CMK (cell line): ENCODE results near the gene SNED1.

Experiments used
- DNase-seq: peaks from one replicate; pipeline ENCODE4 v3.0.0-alpha.2; 2010; ENCODE audit warnings: low read depth

SNED1 gene

GRCh38 chr2:240992572-240993291 is 5.7 kb upstream of the SNED1 start:
- no peak for DNase-seq

DNA sequence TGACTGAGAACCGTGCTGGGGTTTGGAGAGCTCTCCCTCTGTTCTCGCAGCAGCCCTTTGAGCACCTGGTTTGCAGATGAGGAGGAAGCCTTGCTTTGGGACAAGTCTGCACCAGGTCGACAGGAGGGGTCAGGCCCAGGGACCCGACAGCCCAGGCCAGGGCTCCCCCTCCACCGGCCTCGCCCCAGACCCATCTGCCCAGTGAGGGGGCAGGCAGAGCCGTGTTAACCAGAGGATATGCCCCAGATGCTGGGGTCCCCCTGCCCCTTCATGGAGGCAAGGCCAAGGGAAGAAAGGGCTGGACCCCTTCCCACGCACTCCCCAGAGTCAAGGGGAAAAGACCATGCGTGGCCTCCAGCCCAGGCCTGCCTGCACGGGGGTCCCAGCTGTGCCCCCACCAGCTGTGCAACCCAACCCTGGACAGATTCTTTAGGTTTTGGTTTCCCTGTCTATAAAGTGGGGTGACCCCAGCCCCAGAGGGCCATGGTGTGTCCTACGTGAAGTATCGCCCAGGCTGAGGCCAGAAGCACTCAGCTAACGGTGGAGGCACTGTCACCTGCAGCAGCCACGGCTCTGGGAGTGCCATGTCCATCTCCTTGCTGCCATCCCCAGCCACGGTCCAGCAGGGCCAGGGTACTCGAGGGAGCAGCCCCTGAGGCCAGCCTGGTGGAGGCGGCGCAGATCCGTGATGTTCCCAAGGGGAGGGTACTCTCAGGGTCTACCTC is 4.8 kb upstream of the SNED1 start:
- DNase-seq: no peak

- no peak for DNase-seq
Measured at GRCh38 chr2:240994171-240994896, 4.1 kb upstream of the SNED1 start.

GRCh38 chr2:240995041-240996021 is 3.1 kb upstream of the SNED1 start:
- no peak for DNase-seq

DNA sequence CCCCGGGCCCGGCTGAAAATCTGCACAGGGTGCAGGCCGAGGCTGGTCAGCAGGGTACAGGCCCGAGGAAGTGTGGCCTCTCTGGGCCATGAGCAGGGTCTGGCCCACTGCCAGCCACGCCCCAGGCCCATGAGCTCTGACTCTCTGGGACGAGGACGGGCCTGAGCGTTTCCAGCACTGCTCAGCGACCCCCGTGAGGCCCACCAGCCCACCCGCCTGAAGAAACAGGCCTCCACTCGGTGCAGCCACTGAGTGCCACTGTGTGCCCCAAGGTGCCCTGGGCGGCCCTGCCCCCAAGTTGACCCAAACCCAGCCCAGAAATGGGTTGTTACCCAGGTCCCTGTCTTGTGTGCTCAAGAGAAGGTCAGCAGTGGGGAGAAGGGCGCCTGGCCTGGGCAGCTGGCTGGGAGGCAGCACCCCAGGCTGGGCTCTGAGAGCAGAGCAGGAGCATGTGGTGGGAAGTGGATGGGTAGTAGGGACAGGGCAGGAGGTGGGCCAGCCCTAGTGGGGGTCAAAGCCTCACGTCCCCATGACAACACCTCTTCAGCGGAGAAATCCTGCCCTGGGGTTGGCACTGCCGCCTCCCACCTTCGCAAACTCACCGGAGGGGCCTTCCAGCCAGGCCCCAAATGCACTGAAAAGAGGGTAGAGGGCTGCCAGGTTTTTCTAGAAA is 2.1 kb upstream of the SNED1 start:
- no peak for DNase-seq

DNA sequence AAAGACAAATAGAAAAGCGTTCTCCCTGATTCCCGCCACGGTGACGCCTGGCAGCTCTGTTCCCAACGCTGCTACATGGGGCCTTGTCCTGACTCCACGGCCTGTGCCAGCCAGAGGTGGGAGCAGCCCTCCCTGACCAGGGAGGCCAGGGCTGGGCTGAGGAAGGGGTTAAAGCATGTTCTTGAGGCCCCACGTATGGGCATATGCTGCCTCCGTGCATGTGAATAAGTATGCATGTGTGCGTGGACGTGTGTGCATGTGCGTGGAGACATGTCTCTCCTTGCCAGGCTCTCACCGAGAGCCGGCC is 1.6 kb upstream of the SNED1 start:
- no peak for DNase-seq

DNA sequence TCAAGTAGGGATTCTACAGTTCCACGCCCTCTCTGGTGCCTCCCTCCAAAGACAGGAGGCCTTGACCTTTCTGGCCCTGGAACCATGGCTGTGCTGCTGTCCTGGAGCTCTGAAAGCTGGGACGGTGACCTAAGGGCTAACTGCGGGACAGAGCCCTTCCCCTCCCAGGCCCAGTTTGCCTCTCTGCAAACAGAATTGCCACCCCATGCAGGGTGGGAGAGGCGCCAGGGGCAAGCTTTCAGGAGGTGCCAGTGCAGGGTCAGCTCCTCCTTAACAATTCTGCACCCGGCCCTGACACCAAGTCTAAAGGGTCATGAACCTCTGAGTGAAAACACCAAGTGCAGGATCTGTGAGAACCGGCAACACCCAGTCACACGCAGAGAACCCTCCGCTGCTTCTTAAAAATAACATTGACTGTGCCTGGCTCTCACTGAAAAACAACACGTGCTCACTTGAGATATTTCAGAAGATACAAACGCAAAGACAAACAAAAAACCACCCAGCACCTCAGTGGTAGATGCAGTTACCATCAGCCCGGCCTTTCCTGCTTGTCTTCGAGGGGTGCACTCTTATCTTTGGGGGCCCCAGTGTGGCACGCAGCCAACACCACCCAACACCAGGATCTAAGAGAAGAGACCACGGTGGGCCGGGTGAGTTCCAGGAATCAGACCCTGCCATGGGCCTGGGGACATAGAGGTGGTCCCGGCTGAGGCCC is 1.1 kb upstream of the SNED1 start:
- DNase-seq: no peak

DNA sequence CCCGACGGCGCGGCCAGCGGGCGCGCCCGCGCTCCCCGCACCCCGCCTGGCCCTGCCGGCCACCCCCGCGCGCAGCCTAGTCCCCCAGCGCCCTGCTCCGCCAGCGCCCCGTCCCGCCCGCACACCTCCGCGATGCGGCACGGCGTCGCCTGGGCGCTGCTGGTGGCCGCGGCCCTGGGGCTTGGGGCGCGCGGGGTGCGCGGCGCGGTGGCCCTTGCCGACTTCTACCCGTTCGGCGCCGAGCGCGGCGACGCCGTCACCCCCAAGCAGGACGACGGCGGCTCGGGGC is 232 bp downstream of the SNED1 start:
- no peak for DNase-seq

- DNase-seq: no peak
Measured at GRCh38 chr2:240998995-240999791, 775 bp downstream of the SNED1 start.

GRCh38 chr2:240999873-241000541 is 1.6 kb downstream of the SNED1 start:
- no peak for DNase-seq

GRCh38 chr2:241000831-241001321 is 2.5 kb downstream of the SNED1 start:
- DNase-seq: no peak

- DNase-seq: no peak
Measured at GRCh38 chr2:241001413-241002274, 3.2 kb downstream of the SNED1 start.

DNA sequence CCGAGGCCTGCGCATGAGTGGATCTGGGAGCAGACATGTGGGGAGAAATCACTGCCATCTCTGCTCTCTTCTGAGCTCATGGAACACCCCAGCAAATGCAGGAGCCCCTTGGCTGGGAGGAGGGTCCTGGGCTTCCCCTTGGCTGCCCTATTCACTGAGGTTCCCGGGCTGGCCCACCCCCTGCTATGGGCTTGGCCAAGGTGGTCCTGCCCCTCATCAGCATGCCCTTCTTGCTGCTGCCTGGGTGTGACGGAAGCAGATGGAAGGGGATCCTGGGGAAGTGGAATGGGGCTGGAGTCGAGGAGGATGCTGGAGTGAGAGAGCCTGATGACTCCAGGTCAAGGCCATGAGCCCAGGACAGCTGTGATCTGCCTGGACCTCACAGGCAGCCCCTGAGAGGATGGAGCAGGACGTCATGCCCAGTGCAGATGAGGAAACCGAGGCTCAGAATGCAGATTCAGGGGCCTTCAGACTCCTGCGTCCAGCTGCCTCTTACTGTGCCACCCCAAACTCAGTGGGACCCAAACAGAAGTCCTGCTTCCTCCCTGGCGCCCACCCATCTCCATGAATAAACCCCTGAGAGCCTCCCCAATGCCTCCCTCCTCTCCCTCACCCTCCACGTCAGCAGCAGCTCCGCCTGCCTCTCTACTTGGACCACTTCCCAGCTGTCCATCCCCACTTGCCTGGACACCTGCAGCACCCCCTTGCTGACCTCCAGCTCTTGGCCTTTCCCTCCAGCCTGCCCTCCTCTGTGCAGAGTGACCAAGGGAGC is 4.0 kb downstream of the SNED1 start:
- DNase-seq: no peak

GRCh38 chr2:241003047-241003360 is 4.6 kb downstream of the SNED1 start:
- no peak for DNase-seq

DNA sequence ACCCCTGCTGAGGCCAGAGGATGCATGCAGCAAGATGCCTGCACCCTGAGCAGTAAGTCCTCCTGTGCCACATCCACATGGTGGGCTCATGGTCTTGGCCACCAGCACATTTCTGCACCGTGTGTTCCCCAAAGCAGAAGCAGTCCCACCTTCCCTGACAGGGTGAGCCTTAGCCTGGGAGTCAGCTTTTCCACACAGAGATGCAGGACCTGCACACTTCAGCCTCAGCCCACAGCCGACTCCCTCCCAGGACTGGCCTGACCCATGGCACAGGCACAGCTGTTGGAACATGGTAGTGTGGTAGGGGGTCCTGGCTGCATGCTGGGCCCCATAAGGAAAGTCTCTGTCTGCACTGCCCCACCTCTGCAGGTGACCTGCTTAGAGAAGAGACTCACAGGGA is 5.0 kb downstream of the SNED1 start:
- no peak for DNase-seq

DNA sequence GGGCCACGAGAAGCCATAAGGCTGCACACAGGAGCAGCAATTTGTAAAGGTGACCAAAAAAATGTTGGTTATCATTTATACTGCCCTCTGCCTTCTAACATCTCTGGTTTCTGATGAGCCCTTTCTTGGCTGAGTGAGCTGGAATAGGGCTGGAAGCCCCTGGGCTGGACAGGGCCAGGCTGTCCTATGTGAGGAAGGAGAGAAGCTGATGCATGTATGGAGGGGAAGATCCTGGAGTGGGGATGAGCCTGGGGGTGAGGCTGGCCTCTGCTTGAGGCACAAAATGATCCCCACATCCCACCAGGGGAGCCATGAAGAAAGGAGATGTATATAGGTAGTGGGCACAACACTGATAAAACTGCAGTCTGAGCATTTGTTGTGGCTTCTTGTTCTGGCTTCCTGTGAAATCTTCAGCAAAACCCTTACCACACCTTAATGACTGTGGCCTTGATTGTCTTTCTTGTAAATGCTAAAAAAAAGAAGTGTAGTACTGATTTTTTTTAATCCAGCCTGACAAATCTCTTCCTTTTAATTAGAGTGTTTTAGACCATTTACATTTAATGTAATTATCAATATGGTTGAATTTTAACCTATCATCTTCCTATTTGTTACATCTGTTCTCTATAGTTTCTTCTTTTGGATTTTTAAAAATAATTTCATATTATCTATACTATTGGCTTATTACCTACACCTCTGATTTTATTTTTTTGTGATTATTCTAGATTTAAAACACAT is 5.6 kb downstream of the SNED1 start:
- DNase-seq: no peak

DNA sequence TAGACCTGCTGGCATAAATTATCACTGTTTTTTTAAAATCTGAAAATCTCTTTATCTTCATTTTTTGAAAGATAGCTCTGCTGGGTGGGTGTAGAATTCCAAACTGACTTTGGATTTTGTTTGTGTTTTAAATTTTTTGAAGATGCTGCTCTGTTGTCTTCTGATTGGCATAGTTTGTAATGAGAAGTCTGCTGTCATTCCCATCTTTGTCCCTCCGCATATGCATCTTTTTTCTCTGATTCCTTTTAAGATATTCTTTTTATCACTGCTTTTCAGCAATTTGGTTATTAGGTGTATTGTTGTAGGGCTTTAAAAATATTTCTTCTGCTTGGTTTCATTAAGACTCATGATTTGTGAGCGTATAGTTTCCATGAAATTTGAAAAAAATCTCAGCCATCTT is 7.2 kb downstream of the SNED1 start:
- DNase-seq: no peak
